HG02870 (cell line): Measurements from ENCODE around the gene NECAB3.

Source experiments
- ATAC-seq: cut with Tn5 transposase; IDR thresholded peaks from one replicate; pipeline ENCODE4 v1.9.1; 2021; ENCODE audit warnings: mild to moderate bottlenecking, moderate library complexity; ENCODE audit not compliant: unreplicated experiment

Gene NECAB3

DNA sequence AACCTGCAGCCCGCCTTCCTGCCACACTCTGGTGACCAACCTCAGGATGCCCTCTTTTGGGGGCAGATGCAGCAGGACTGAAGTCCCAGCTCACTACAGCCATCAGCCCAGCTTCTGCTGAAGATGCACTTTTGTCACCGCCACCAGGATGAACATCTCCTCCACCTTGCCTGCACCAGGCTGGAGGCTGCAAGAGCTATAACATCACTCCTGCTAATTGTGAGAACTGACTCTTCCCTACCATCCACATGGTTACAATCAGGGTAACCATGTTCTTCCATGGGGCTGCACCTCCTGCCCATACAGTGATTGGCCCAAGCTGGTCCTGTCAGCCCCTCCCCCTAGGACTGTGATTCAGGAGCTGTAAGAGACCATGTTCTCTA is 9.5 kb downstream of the NECAB3 start:
- no peak for ATAC-seq

DNA sequence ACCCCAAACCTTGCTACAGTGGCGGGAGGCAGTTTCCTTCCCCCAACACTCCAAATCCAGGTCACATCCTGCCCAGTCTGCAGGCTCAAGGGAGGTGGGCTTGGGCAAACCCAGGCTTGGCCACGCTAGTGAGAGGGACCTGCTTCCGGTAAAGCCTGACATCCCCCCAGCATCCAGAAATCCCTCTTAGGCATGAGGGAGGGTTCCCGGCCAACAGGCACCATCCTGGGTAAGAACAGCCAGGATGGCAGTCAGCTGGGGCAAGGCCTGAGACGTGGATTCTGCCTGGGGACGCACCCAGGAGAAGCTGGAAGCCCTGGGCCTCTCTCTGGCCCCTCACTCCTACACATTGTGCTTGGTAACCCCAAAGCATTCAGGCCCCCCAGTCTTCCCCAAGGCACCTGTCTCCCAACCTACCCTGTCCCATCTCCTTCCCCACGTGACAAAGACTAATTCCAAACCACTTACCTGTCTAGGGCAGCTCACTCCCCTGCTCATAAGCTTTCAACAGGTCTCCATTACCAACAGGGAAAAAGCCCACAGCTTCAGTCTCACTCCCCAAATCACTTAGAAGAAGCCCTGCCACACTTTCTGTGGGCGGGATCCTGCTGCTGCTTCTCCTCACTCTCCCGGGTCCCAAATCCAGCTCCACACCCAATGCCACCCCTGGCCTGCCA is 10.0 kb downstream of the NECAB3 start:
- no peak for ATAC-seq

DNA sequence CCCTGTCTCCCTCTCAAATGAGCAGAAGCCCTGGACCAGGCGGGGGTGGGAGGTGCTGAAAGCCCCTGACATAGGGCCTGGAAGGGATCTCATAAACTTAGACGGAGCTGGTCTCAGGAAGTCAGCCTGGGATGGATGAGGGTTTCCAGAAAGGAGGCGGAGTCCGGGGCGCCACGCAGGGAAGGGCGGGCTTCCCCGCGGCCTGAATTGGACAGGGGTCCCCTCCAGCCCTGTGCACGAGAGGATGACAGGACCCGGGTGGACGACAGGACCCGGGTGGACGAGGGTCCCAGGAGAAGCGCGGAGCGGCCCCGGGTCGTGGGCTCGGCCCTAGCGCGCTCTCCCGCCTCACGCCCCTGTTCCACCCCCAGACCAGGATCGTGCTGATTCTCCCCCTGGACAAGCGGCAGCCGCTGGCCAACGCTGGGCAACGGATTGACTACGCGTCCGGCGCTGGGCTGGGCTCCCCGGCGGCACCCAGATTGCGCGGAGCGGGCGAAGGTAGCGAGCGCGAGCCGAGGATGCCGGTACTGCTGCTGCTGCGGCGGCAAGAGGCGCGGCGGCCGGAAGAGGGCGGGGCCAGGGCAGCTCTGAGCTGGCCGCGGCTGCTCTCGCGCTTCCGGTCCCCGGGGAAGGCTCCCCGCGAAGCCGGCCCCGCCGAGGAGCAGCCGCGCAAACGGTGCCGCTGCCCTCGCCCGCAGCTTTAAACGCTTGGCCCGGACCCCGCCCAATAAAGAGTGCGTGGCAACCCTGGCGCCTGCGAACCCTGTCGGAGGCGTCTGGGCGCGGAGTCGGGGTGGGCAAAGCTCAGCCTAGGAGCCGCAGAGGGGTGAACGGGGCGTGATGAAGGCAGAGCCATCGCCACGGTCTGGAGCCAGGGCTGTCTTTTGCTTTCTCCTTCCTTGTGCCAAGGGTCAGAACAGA is 10.8 kb downstream of the NECAB3 start:
- ATAC-seq, result no peak

- ATAC-seq, result no peak
Measured at GRCh38 chr20:33662172-33662571, 12.1 kb downstream of the NECAB3 start, which contains the start of gene C20orf144. TSS of gene C20orf144 (plus strand) at chr20:33662327. CDS start at chr20:33662346, 19 bp downstream.

DNA sequence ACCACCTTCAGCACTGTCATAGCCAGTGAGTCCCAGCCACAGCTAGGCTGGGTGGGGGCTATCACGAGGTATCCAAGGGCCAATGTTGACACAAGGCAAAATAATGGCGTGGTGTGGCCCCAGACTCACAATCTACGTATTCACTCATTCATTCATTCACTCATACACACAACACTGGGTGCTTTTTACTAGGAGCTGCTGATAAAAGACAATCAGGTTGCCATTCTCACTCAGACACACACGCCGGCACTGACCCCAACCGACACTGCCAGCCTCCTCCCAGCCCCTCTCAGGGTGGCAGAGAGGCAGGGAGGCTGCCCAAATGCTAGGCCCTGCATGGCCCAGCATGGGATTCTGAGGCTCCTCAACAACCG is 13.6 kb downstream of the NECAB3 start:
- ATAC-seq, result no peak

- ATAC-seq, result no peak
Measured at GRCh38 chr20:33660035-33660684, 14.1 kb downstream of the NECAB3 start.

DNA sequence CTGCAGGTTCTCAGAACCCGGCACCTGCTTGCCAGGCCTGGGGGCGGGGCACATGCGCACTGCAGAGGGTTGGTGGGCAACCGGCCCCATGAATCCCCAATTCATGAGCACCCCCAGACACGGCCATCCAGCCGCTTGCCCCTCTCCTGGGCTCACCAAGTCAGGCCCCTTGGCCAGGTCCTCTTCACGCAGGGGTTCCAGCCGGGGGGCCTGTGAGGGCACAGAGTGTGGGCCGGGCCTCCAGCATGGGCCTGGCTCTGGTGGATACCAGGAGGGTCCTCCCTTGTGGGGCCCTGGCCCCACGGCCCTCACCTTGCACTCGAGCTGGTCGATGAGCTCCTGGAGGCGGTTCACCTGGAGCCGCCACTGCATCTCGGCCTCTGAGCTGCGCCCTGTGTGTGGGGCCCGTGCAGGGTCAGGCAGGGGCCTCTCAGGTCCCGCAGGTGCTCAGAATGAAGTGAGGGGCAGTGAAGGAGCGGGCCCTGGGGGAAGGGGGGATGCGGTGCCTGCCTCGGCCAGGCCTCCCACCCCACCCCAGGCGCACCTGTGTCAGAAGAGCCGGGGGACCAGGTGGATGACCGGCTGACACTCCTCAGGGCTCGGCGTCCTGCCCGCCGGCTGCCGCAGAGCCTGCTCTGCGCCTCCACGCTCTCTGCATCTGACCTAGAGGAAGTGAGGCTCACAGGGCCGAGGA is 14.7 kb downstream of the NECAB3 start:
- no peak for ATAC-seq

- ATAC-seq, result no peak
Measured at GRCh38 chr20:33658929-33659328, 15.3 kb downstream of the NECAB3 start.

DNA sequence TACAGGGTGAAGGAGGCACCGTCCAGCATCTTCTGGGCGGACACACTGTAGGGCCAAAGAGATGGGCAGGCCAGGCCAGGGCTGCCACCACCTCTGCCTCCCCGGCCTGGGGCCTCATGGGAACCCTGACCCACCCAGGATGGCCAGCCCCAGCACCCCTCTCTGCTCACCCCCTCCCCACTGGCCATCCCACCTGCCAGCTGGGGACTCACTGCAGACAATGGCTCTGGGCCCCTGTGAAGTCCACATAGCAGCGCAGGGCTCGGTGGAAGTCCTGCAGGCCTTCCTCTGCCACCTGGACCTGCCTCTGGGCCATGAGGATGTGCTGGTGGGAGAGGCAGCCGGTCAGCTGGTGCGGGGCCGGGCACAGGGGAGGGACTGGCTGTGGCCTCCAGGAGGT is 15.7 kb downstream of the NECAB3 start:
- ATAC-seq, result no peak

DNA sequence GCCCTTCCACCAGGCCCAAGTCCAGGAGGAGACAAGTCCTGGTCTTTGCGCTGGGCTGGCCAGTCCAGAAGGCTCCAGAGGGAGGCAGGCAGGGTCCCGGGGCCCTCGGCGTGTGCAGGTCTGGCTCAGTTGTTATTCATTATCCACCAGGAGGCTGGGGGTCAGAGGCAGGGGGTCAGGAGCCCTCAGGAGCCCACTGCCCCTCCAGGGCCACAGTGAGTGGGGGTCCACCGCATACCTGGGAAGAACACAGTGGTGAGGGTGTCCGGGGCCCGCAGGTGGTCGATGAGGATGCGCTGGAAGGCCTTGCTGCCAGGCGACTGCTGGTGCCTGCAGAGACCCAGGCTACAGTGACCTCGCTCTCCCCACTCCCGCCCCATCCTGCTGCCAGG is 16.5 kb downstream of the NECAB3 start:
- no peak for ATAC-seq

GRCh38 chr20:33656783-33657703 is 17.2 kb downstream of the NECAB3 start:
- no peak for ATAC-seq

DNA sequence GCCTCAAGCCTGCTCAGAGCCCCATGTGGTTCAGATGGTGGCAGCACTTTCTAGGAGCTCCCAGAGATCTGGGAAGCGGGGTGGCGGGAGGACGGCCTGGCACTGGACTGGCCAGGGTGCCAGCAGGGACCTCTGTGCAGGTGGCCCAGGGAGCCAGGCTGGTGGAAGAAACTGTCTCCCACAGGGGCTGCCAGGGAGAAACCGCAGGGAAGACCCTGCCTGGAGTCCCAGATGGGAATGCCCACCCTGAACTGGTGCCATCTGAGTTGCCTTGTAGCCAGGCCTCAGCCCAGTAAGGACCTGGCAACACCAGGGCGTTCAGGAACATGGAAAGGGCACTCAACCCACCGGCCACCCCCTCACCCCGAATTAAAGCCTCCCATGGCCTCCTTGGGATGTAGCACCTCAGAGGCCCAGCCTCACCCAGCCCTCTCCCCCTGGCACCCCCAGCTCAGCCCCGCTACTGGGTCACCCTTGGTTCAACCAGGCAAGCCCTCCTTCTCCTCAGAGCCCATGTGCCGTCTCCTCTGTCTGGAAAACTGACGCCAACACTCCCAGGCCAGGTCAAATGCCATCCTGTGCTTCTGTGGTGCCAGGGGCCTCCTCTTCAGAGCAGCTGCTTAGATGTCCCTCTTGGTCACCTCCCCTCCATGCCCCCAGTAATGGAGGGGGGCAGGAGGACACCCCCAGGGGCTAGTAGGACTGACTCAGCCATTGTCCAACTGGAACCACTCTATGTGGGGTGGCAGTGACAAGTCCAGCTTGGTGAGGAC is 18.0 kb downstream of the NECAB3 start:
- ATAC-seq, result no peak

DNA sequence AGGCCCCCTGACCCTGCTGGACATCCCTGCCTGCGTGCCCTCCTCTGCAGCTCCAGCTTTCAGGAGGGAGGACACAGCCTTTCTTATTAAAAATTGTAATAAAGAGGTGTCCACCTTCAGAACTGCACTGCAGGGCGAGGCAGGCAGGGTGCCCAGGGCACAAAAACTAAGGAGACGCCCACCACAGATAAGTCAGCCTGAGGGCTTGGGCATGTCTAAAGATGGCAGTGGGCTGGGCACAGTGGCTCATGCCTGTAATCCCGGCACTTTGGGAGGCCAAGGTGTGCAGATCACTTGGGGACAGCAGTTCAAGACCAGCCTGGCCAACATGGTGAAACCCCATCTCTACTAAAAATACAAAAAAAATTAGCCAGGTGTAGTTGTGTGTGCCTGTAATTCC is 19.1 kb downstream of the NECAB3 start:
- ATAC-seq, result no peak

- ATAC-seq, result no peak
Measured at GRCh38 chr20:33654680-33655161, 19.5 kb downstream of the NECAB3 start.

DNA sequence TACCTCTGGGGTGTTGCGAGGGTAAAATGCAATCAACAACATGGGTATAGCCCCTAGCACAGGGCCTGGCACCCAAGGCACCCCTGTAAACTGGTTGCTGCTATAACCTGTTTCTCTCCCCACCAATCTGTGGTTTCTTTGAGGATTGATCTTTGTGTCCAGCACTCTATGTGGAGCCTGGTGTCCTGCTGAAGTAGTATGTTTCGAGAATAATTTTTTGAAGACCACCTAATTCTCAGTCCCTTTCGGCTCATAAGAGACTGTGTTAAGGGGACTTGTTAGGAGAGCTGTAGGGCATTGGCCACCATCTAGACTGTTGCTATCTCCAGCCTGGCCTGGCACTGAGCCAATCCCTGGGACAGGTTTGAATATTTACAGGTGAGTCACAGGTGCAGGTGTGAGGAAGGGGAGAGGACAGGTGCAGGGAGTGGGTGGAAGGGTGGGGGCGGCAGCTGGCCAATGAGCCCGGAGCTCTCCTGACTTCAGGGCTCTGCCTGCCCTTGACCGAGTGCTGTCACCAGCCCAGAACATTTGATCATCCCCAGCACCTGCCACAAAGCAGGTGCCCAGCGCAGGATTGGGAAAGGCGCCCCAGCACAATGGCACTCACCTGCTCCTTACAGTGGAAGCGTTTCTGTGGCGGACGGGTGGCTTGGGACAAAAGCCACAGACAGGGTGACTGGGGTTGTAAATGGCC is 20.2 kb downstream of the NECAB3 start:
- ATAC-seq, result no peak

DNA sequence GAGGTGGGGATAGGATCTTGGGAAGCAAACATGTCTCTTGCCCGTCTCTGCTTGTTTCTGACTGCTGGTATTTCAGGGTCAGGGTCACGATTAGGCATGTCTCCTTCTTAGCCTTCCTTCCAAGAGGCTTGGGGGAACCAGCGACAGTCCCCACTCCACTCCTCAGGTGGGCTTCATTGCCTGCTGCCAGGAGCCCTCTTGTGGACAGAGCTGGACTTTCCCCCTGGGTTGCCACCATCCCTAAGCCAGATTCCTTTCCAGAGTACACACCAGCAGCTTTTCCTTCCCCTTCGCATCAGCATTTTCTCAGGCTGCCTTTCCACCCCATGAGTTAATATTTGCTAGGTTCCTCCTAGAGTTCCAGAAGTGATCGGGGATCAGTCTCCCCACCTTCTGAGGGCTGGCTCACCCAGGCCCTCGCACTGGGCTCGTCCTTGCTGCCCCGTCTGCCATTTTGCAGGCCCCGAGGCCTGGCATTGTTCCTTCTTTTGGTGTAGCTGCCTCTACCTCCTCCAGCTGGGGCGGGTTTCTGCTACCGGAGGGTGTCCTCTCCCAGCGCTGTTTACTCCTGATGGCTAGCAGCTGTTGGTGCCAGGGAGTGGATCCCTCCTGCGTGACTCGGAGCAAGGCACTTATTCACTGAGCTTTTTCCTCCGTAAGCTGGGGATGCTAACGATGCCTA is 20.9 kb downstream of the NECAB3 start:
- no peak for ATAC-seq

GRCh38 chr20:33651562-33652048 is 22.6 kb downstream of the NECAB3 start:
- ATAC-seq, result no peak
